ENCODE data around the gene PMFBP1. TPM values are rescaled to one million over a fixed set of nuclear protein-coding genes. Genes with fewer than 3 reads are reported as not detected.
A peak's percentile ranks its signal among the peaks of the same experiment; 100 is the strongest.

PMFBP1 gene
- total and polyA plus RNA-seq, 4 experiments from 2014 or later = 0.73 to 1.1 TPM; not detected in 2

DNA sequence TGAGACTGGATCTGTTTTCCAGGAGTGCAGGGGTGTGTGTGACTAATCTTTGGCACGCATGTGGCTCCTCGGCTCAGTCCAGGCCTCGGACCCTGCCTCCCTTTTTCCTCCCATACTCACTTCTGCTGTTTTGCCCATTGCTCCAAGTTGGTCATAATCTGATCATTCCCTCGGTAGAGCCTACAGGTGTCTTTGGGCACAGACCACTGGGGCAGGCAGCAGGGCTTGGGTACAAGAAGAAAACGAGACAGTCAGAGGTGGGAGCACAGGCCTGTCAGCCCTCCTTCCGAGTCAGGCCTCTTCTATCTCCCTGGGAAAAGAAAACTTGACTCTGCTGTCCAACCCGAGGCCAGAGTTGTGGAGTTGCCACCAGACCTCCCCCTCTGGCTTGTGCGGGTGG lies 48.5 kb downstream of the PMFBP1 start:
- POLR2A ChIA-PET (ENCODE audit: partially characterized antibody) = no interaction called here
- no peaks in the 10 kb centered on the region for H3K36me3 Mint-ChIP-seq
- H3K27ac Mint-ChIP-seq = no peak overlapping the region
- Histone ChIP-seq H3K27me3 (ENCODE audit: insufficient read depth, low read length) (no peaks in the 10 kb centered on the region), H3K4me3 (ENCODE audit: low read length in 2 of 2) (no peak overlapping the region), H3K36me3 (ENCODE audit: insufficient read depth, low read length) (no peaks in the 10 kb centered on the region), H3K9me3 (ENCODE audit: control insufficient read depth in 1 of 2, low read length in 2 of 2) (no peaks in the 10 kb centered on the region), H3K27ac (ENCODE audit: low read depth, low read length) (no peak overlapping the region), H3K4me1 (ENCODE audit: insufficient read depth, low read length) (no peaks in the 10 kb centered on the region)
- no peaks in the 10 kb centered on the region for H3K27me3 Mint-ChIP-seq
- no peaks in the 10 kb centered on the region for H3K9me3 Mint-ChIP-seq
- no peaks in the 10 kb centered on the region for H3K4me1 Mint-ChIP-seq
- intact Hi-C loops (cut with micrococcal nuclease) = no loop called here
- H3K4me3 Mint-ChIP-seq = no peak overlapping the region
- no peak for DNase-seq
- CTCF ChIA-PET (ENCODE audit: partially characterized antibody) = interaction anchor here (1.2 kb wide), 1 partner anchor 10 kb away, joined by 3 read pairs; no protein-coding TSS in a partner anchor

DNA sequence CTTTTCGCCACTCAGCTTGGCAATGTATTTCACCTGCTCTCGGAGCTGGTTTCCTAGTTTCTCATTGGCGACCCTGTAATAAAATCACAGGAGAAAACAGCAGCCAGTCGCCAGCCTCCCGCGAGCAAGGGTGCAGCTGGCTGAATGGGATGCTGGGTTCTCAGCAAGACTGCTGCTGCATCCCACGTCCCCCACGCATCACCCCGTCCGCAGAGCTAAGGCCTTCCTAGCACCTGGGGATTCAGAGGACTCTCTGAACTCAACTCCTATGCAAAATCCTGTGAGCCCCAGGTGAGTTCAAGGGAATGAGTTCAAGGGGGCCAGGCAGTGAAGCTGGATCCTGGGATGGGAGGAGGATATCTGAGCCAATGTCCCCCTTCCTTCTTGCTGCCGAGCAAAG lies 49.0 kb downstream of the PMFBP1 start:
- Histone ChIP-seq H3K36me3 (ENCODE audit: insufficient read depth, low read length) (no peaks in the 10 kb centered on the region), H3K27me3 (ENCODE audit: insufficient read depth, low read length) (no peaks in the 10 kb centered on the region), H3K9me3 (ENCODE audit: control insufficient read depth in 1 of 2, low read length in 2 of 2) (no peaks in the 10 kb centered on the region), H3K27ac (ENCODE audit: low read depth, low read length) (no peak overlapping the region), H3K4me1 (ENCODE audit: insufficient read depth, low read length) (no peaks in the 10 kb centered on the region), H3K4me3 (ENCODE audit: low read length in 2 of 2) (no peak overlapping the region)
- ChIA-PET POLR2A (ENCODE audit: partially characterized antibody) (interaction anchor here (0.6 kb wide), 1 partner anchor 25 kb away, joined by 4 read pairs; no protein-coding TSS in a partner anchor), CTCF (ENCODE audit: partially characterized antibody) (interaction anchor here (1.2 kb wide), 1 partner anchor 9 kb away, joined by 3 read pairs; no protein-coding TSS in a partner anchor)
- no peaks in the 10 kb centered on the region for H3K36me3 Mint-ChIP-seq
- no peak for DNase-seq
- no peak overlapping the region for H3K27ac Mint-ChIP-seq
- H3K4me1 Mint-ChIP-seq = no peaks in the 10 kb centered on the region
- no peaks in the 10 kb centered on the region for H3K9me3 Mint-ChIP-seq
- intact Hi-C loops (cut with micrococcal nuclease) = no loop called here
- H3K27me3 Mint-ChIP-seq = no peaks in the 10 kb centered on the region
- H3K4me3 Mint-ChIP-seq = no peak overlapping the region

DNA sequence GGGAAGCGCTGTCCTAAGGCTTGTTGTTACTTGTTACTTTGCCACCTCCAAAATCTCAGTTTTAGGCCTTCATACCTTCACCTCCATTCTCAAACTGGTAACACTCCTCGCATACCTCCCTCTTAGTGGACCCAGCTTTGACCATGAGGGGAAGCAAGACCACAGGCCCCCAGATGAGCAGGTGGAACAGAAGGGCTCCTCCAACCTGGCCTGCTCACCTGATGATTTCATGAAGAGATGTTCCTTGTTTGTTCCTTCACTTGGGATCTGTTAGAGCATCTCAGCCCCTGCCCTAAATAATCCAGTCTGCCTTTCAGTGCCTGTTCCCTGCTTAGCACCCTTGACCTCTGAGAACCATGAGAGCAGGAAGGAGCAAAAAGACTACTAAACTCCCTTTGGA lies 49.6 kb downstream of the PMFBP1 start:
- H3K27me3 ChIP-seq (ENCODE audit: insufficient read depth, low read length) = no peaks in the 10 kb centered on the region
- Mint-ChIP-seq H3K36me3 (no peaks in the 10 kb centered on the region), H3K27me3 (no peaks in the 10 kb centered on the region), H3K4me1 (no peaks in the 10 kb centered on the region), H3K27ac (peak overlapping the region in 1 of 7 donors; percentile 9), H3K4me3 (no peak overlapping the region), H3K9me3 (no peaks in the 10 kb centered on the region)
- no peaks in the 10 kb centered on the region for H3K9me3 ChIP-seq (ENCODE audit: control insufficient read depth in 1 of 2, low read length in 2 of 2)
- DNase-seq = no peak
- CTCF ChIA-PET (ENCODE audit: partially characterized antibody) = interaction anchor here (1.2 kb wide), 1 partner anchor 9 kb away, joined by 3 read pairs; no protein-coding TSS in a partner anchor
- intact Hi-C loops (cut with micrococcal nuclease) = no loop called here
- H3K4me3 ChIP-seq (ENCODE audit: low read length in 2 of 2) = no peak overlapping the region
- no peaks in the 10 kb centered on the region for H3K4me1 ChIP-seq (ENCODE audit: insufficient read depth, low read length)
- POLR2A ChIA-PET (ENCODE audit: partially characterized antibody) = interaction anchor here (0.6 kb wide), 1 partner anchor 26 kb away, joined by 4 read pairs; no protein-coding TSS in a partner anchor
- H3K36me3 ChIP-seq (ENCODE audit: insufficient read depth, low read length) = no peaks in the 10 kb centered on the region
- H3K27ac ChIP-seq (ENCODE audit: low read depth, low read length) = no peak overlapping the region

DNA sequence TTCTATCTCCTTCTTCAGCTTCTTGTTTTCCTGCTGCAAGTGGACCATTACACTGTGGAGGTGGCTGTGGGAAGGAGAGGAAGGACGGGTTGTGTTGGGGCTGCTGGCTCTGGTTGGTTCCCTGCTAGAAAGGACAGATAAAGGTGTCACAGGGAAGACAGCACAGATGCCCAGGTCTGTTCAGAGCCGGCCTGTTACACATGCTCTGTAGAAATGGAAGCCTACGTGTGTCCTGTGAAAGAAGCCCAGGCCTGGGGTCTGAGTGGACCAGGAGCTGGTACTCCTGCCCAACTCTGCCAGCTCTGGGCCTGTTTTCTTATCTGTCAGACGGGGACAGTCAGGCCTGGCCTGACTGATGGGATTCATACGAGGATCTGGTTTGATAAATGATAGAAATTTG lies 51.9 kb downstream of the PMFBP1 start:
- intact Hi-C loops (cut with micrococcal nuclease) = no loop called here
- CTCF ChIA-PET (ENCODE audit: partially characterized antibody) = interaction anchor here (3.4 kb wide), 1 partner anchor 8 kb away, joined by 11 read pairs; no protein-coding TSS in a partner anchor

DNA sequence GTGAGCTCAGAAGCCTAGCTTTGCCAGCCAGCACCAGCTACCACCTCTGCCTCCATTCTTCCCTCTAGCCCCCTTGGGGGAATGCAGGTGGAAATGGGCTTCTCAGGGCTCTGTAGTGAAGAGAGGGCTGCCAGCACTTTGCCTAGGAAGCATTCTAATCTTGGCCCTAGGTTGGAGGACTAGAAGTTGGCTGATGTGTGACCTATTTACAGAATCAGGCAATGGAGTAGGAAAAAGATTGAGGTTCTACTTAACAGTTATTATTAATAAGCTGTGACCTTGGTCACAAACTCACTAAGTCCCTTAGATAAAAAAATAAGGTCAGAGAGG lies 58.4 kb downstream of the PMFBP1 start:
- H3K9me3 ChIP-seq (ENCODE audit: control insufficient read depth in 1 of 2, low read length in 2 of 2) = no peaks in the 10 kb centered on the region
- no peaks in the 10 kb centered on the region for H3K27me3 Mint-ChIP-seq
- intact Hi-C loops (cut with micrococcal nuclease) = no loop called here
- no peaks in the 10 kb centered on the region for H3K4me1 Mint-ChIP-seq
- no peaks in the 10 kb centered on the region for H3K4me1 ChIP-seq (ENCODE audit: insufficient read depth, low read length)
- H3K36me3 ChIP-seq (ENCODE audit: insufficient read depth, low read length) = peaks cover 36% of the 10 kb centered on the region
- H3K4me3 ChIP-seq (ENCODE audit: low read length in 2 of 2) = no peak overlapping the region
- ChIA-PET POLR2A (ENCODE audit: partially characterized antibody) (no interaction called here), CTCF (ENCODE audit: partially characterized antibody) (interaction anchor here (0.9 to 2.5 kb wide), 3 partner anchors 9 to 14 kb away, joined by 3 to 8 read pairs (median 3); no protein-coding TSS in a partner anchor)
- H3K27me3 ChIP-seq (ENCODE audit: insufficient read depth, low read length) = no peaks in the 10 kb centered on the region
- peak overlapping the region in 1 of 7 donors; percentile 19 for H3K27ac Mint-ChIP-seq
- H3K9me3 Mint-ChIP-seq = peaks cover 0 to 2% (median 0%) of the 10 kb centered on the region in 8 donors
- H3K36me3 Mint-ChIP-seq = peaks cover 38 to 51% of the 10 kb centered on the region in 2 donors
- H3K27ac ChIP-seq (ENCODE audit: low read depth, low read length) = no peak overlapping the region
- no peak overlapping the region for H3K4me3 Mint-ChIP-seq
- no peak for DNase-seq

More for the DNA sequence above, 51.9 kb downstream of the PMFBP1 start:
- DNase-seq = no peak
- no peak overlapping the region for H3K4me3 Mint-ChIP-seq
- no peak overlapping the region for H3K27ac Mint-ChIP-seq
- Histone ChIP-seq H3K36me3 (ENCODE audit: insufficient read depth, low read length) (no peaks in the 10 kb centered on the region), H3K27me3 (ENCODE audit: insufficient read depth, low read length) (no peaks in the 10 kb centered on the region), H3K4me1 (ENCODE audit: insufficient read depth, low read length) (no peaks in the 10 kb centered on the region), H3K9me3 (ENCODE audit: control insufficient read depth in 1 of 2, low read length in 2 of 2) (no peaks in the 10 kb centered on the region), H3K4me3 (ENCODE audit: low read length in 2 of 2) (no peak overlapping the region), H3K27ac (ENCODE audit: low read depth, low read length) (no peak overlapping the region)
- no peaks in the 10 kb centered on the region for H3K9me3 Mint-ChIP-seq
- no peaks in the 10 kb centered on the region for H3K4me1 Mint-ChIP-seq
- no peaks in the 10 kb centered on the region for H3K27me3 Mint-ChIP-seq
- H3K36me3 Mint-ChIP-seq = peaks cover 0 to 2% of the 10 kb centered on the region in 2 donors
- POLR2A ChIA-PET (ENCODE audit: partially characterized antibody) = no interaction called here

DNA sequence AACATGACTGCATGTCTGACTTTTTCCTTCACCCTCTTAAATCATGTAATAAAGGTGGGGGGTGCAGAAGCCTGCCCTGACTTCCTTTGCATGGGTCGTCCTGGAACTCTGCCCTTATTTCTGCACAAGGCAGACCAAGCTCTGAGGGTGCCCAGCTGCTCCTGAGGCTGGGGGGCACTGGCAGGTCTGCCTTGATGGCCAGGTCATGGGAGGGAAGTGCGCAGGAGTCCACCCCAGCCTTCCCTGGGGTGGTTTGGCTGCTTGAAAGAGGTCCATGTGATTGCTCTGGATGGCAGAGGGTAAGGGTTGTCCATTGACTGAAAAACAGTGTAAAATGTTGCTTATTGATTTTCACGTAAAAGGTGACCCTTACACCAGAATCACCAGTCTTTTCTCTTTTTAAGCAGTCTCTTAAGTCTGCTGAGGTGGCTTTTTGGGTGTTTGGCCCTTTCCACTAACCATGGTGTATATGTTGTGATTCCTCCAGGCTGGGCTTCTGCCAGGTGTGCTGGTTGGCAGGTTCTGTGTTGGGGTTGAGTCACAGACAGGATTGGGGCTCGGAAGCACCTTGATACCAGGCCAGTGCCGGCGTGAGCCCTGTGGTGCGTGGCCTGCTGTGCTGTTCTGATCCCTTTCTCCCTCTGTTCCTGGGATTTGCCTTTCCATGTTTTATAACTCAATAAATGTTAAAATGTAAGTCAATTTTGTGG lies 58.9 kb downstream of the PMFBP1 start:
- peaks cover 0 to 2% (median 0%) of the 10 kb centered on the region in 8 donors for H3K9me3 Mint-ChIP-seq
- CTCF ChIA-PET (ENCODE audit: partially characterized antibody) = interaction anchor here (0.9 to 2.5 kb wide), 3 partner anchors 10 to 13 kb away, joined by 3 to 8 read pairs (median 3); no protein-coding TSS in a partner anchor

DNA sequence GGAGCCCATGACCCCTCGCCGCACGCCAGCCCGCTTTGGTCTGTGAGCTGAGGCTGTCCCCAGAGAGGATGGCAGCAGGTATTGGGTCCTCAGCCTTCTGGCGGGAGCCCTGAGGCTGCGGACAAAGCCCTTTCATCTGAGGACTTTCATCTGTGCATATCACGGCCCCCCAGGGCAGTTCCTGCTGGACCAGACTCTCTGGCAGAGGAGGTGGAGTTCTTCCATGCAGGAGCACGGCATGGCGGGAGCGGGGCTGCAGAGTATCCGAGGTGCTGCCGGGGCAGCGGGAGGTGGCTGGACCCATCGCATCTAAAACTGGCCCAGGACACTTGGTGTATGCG lies 59.5 kb downstream of the PMFBP1 start:
- no peak overlapping the region for H3K27ac Mint-ChIP-seq
- no peak overlapping the region for H3K27ac ChIP-seq (ENCODE audit: low read depth, low read length)
- peaks cover 0 to 2% (median 0%) of the 10 kb centered on the region in 8 donors for H3K9me3 Mint-ChIP-seq
- DNase-seq = no peak
- no peak overlapping the region for H3K4me3 Mint-ChIP-seq
- H3K27me3 ChIP-seq (ENCODE audit: insufficient read depth, low read length) = no peaks in the 10 kb centered on the region
- H3K9me3 ChIP-seq (ENCODE audit: control insufficient read depth in 1 of 2, low read length in 2 of 2) = no peaks in the 10 kb centered on the region
- peaks cover 46 to 62% of the 10 kb centered on the region in 2 donors for H3K36me3 Mint-ChIP-seq
- no peaks in the 10 kb centered on the region for H3K27me3 Mint-ChIP-seq
- ChIA-PET POLR2A (ENCODE audit: partially characterized antibody) (no interaction called here), CTCF (ENCODE audit: partially characterized antibody) (no interaction called here)
- no peaks in the 10 kb centered on the region for H3K4me1 ChIP-seq (ENCODE audit: insufficient read depth, low read length)
- no peaks in the 10 kb centered on the region for H3K4me1 Mint-ChIP-seq
- H3K4me3 ChIP-seq (ENCODE audit: low read length in 2 of 2) = no peak overlapping the region
- H3K36me3 ChIP-seq (ENCODE audit: insufficient read depth, low read length) = peaks cover 48% of the 10 kb centered on the region
- intact Hi-C loops (cut with micrococcal nuclease) = no loop called here

More for the DNA sequence above, 58.9 kb downstream of the PMFBP1 start:
- H3K27ac ChIP-seq (ENCODE audit: low read depth, low read length) = no peak overlapping the region
- no peaks in the 10 kb centered on the region for H3K9me3 ChIP-seq (ENCODE audit: control insufficient read depth in 1 of 2, low read length in 2 of 2)
- no peaks in the 10 kb centered on the region for H3K27me3 Mint-ChIP-seq
- H3K4me3 Mint-ChIP-seq = no peak overlapping the region
- no peak overlapping the region for H3K4me3 ChIP-seq (ENCODE audit: low read length in 2 of 2)
- no peaks in the 10 kb centered on the region for H3K4me1 Mint-ChIP-seq
- intact Hi-C loops (cut with micrococcal nuclease) = no loop called here
- H3K36me3 Mint-ChIP-seq = peaks cover 42 to 56% of the 10 kb centered on the region in 2 donors
- no peaks in the 10 kb centered on the region for H3K4me1 ChIP-seq (ENCODE audit: insufficient read depth, low read length)
- no peaks in the 10 kb centered on the region for H3K27me3 ChIP-seq (ENCODE audit: insufficient read depth, low read length)
- no peak for DNase-seq
- POLR2A ChIA-PET (ENCODE audit: partially characterized antibody) = no interaction called here
- peaks cover 42% of the 10 kb centered on the region for H3K36me3 ChIP-seq (ENCODE audit: insufficient read depth, low read length)
- peak overlapping the region in 1 of 7 donors; percentile 61 for H3K27ac Mint-ChIP-seq

Data from CD4-positive, alpha-beta memory T cell (primary cell).